ENCODE data around the gene CYP21A2.
A peak's percentile ranks its signal among the peaks of the same experiment; 100 is the strongest.
"Not testable (repeated sequence)": the region's sequence is repeated elsewhere in the genome, so short reads cannot be mapped to it uniquely, and the experiment has no call there.

The CYP21A2 gene

DNA sequence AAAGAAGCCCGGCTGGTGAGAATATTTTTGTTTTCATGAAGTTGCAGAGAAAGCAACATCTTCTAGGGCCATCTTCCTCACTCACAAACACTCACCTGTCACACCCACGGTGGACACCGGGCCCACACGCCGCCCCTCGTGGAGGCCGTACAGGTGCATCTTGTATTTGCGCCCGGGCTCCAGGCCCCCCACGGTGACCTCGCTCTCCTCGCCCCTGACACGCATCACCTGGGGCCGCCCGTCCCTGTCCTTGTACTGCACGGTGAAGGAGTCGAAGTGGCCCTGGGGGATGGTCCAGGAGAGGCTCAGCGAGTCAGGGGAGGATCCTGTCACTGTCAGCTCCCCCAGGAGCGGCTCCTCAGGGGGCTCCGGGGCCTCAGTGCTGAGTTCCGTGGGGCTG lies 17.5 kb downstream of the CYP21A2 start:
- DNase-seq = not testable (repeated sequence)

DNA sequence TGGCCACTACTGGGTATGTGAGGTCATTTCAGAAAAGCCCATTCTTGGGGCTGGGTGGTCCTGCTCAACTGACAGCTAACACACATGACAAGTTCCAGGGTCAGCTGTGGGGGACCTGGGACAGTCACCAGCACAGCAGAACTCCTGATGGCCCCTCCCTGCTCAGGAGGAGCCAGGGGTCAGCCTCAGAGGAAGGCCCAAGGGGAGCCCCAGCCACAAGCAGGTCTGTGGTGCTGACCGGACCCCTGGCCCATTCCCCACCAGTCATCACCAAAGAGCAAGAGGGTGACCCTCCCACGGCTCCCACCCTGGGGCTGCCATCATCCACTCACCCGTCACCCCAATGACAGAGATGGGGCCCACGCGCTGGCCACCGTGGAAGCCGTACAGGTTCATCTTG lies 18.0 kb downstream of the CYP21A2 start:
- DNase-seq = no peak

- no peak for DNase-seq
Observed at GRCh38 chr6:32057966-32058365, 19.8 kb downstream of the CYP21A2 start.

DNA sequence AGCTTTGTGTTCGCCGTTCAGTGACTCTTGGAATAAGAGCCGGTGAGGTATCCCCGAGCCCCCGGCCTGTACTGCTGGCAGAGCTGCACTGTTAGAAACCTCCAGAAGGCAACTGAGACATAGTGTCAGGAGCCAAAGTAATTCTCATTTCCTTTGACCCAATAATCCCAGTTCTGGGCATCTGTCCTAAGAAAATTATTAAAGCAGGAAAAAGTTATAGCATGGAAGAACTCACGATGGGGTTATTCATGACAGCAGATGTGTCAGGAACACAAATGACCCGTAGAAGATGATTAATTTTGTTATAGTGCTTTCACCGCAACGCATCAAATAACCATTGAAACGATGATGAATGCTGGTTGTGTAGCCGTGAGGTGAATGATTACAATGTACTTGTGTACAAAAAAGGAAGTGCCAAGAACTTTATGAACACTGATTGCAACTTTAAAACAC lies 20.3 kb downstream of the CYP21A2 start:
- DNase-seq = peak; percentile 8

- DNase-seq = peak; percentile 7
Observed at GRCh38 chr6:32060966-32061655, 22.9 kb downstream of the CYP21A2 start.

DNA sequence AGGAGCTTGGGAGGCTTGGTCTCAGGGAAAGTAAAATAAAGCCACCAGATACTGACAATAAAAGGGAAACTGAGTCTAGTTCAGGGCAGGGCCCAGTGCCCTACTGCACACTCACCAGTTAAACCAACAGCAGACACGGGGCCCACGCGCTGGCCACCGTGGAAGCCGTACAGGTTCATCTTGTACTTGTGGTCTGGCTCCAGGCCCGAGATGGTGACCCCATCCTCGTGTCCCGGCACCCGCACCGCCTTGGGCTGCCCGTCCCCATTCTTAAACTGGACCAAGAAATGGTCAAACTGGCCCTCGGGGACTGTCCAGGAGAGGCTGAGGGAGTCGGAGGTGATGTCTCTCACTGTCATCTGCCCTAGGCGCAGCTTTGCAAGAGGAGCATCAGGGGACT lies 26.5 kb downstream of the CYP21A2 start:
- no peak for DNase-seq

DNA sequence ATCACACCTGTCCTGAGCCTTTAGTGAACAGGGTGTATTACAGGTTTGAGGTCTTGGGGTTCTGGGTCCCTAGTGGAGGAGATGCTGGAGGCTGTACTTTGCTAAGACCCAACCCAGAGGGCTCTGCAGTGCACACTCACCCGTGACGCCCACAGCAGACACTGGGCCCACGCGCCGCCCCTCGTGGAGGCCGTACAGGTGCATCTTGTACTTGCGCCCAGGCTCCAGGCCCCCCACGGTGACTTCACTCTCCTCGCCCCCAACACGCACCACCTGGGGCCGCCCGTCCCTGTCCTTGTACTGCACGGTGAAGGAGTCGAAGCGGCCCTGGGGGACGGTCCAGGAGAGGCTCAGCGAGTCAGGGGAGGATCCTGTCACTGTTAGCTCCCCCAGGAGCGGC lies 29.3 kb downstream of the CYP21A2 start:
- not testable (repeated sequence) for DNase-seq

GRCh38 chr6:32068315-32068714 lies 30.1 kb downstream of the CYP21A2 start:
- not testable (repeated sequence) for DNase-seq

- DNase-seq = no peak
Observed at GRCh38 chr6:32068867-32069266, 30.7 kb downstream of the CYP21A2 start.

- DNase-seq = no peak
Observed at GRCh38 chr6:32069460-32069859, 31.2 kb downstream of the CYP21A2 start.

DNA sequence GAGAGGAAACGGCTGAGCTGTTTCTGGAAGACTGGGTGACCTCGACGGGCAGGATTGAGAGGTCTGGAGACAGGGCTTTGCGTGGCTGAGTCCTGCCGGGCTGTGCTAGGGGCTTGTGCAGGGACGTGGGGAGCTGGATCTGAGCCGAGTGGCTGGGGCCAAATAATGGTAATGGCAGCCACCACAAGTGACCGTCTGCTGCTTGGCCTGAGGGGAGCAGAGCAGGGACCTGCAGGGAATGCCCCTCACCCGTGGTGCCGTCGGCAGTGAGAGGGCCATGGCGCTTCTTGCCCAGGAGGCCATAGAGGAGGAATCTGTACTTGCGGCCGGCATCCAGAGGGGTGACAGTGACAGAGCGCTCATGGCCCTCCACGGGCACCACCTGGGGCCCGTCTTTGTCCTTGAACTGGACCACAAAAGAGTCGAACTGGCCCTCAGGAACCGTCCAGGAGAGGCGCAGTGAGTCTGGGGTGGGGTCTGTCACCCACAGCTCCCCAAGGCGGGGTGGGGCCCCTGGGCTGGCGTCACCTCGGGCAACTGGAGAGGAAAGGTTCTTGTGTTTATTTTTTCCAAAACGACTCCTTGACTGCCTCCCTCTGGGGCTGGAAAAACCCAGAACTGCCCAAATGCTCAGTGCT lies 31.8 kb downstream of the CYP21A2 start:
- DNase-seq = no peak

DNA sequence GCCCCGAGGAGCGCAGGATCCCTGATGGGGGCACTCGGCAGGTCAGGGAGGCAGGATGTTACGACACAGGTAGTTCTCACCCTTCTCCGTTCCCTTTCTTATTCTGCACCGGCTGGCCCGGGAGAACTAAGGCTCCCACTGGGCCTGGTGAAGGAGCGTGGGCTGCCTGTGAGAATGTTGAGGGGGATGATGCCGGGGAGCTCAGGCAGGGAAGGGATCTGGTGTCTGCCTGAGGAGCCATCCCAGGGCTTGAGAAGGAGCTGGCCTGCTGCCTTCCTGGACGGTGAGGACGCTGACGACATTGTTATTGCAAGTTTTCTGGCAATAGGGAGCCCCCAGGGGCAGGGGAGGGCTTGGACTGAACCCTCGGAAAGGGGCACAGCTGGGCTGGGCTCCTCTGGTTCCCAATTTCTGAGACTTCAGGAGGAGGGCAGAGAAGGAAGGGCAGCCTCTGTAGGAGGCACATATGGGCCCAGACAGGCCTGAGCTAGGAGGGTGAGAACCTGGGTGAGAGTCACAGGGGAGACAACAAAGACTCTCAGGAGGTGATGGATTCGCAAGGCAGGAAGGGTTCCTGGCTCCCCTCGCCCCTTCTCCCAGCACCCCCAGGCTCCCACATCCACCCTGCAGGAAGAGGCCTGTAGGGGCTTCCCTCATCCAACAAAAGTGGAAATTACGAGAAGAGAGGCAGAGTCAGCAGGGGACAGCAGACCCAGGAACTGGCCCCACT lies 32.8 kb downstream of the CYP21A2 start:
- DNase-seq = no peak

DNA sequence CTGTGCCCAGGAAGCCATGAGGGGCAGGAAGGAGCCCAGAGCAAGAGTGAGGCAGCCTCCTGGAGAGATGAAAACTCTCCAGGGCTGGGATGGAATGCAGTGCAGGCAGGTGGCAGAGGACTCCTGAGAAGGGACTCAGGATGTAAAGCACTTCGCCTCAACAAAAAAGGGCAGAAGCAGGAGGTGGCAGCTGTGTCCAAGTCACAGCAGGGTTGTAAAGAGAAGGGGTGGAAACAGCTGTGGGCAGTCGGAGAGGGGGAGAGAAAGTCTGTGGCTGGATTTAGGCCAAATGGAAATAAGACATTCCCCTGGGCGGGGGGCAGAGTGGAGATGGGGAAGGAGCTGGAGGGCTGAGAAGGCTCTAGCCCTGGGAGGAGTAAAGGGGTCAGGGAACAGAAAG lies 34.9 kb downstream of the CYP21A2 start:
- DNase-seq = no peak

DNA sequence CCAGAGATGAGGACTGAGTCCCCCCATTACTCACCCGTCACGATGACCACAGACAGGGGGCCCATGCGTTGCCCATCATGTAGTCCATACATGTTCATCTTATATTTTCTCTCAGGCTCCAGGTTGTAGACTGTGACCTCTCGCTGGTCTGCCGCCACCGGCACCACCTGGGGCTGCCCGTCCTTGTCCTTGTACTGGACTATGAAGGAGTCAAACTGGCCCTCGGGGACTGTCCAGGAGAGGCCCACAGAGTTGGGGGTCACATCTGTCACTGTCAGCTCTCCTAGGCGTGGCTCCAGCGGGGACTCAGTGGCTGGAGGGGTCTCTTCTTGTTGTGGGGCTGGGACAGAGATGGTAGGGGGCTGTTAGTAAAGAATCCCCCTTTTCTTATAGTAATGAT lies 35.4 kb downstream of the CYP21A2 start:
- DNase-seq = no peak

DNA sequence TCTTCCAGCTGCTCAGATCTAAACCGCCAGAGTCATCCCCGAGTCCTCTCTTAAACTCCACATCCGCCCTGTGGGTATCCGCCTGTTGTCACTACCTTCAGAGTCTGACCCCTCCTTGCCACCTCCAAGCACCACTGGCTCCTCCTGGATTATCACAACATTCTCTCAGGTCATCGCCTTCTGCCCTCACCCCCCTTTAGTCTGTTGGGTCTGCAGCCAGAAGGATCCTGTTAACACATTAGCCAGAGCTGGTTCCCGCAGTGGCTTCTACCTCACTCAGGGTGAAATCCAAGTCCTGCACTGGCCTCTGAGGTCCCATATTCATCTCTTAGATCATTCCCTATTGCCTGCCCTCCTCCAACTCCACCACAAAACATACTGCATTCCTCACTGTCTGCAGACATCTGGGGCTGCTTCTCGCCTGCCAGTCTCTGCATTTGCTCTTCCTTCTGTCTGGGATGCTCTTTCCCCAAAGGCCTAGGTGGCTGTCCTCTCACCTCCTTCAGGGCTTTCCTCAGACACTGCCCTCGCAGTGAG lies 36.8 kb downstream of the CYP21A2 start:
- peak; percentile 66 for DNase-seq

DNA sequence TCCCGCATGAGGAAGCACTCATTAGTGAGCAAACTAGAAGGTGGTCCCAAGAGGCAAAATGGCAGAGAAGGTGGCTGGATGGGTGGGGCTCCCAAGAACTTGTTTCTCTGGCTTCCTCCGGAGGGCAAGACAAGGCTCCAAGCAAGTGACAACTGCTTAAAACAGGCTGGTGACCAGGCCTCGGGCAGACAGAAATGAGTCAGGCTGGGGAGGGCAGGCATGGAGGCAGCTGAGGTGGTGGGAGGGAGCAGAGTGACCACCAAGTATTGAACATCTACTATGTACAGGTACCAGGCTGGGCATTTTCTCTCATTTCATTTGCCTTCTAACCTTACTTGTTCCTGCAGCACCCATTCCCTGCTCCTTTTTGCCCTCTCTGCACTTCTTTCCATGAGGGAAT lies 37.6 kb downstream of the CYP21A2 start:
- no peak for DNase-seq

- peak; percentile 88 for DNase-seq
Observed at GRCh38 chr6:32076321-32076809, 38.1 kb downstream of the CYP21A2 start.

GRCh38 chr6:32079566-32080290 lies 41.5 kb downstream of the CYP21A2 start:
- no peak for DNase-seq

- peak; percentile 91 for DNase-seq
Observed at GRCh38 chr6:32081168-32081990, 43.2 kb downstream of the CYP21A2 start.

GRCh38 chr6:32082478-32082877 lies 44.3 kb downstream of the CYP21A2 start:
- no peak for DNase-seq

DNA sequence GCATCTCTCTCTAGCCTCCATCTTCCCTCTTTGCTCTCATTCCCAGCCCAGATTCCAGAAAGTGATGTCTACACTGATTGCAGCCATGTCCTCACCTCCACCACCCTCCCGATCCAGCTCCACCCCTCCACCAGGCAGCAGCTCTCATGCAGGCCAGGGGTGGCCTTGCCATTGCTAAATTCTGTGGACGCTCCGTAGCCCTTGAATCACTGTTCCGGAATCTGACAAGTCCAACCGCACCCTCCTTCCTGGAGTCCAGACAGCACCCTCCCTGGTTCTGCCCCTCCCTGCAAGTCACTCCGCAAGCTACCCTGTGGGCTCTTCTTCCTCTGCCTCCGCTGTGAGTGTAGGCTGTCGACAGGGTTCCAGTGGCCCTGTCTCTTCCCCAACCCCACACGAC lies 44.7 kb downstream of the CYP21A2 start:
- peak; percentile 87 for DNase-seq
